Aorta (tissue), 5 donors: Measurements from ENCODE around the gene C12orf57. TPM values are rescaled to one million over a fixed set of nuclear protein-coding genes. Genes with fewer than 3 reads are reported as not detected.

ENCODE experiments used
- ATAC-seq: fragments of 200-7000 bp; cut with Tn5 transposase; one replicate; pipeline ENCODE4 v1.9.1; 2022; ENCODE audit warnings: moderate library complexity; ENCODE audit not compliant: low FRiP score
- DNase-seq, 2 donors: peaks; one replicate each; pipeline ENCODE4 v3.0.0-alpha.2; 2020
- H3K27ac ChIP-seq, 2 donors: one replicate each; pipeline ENCODE4 v1.5.1; 2013; ENCODE audit warnings: low read length in 2 of 2, mild to moderate bottlenecking in 2 of 2, moderate library complexity in 2 of 2, control low read depth in 1 of 2, inconsistent platforms in 1 of 2, low read depth in 1 of 2
- H3K27me3 ChIP-seq, 2 donors: one replicate each; pipeline ENCODE4 v1.6.1; 2013; ENCODE audit warnings: control low read depth in 1 of 2, low read length in 1 of 2, mild to moderate bottlenecking in 1 of 2, moderate library complexity in 1 of 2; ENCODE audit not compliant: insufficient read depth in 2 of 2, control insufficient read depth in 1 of 2
- H3K36me3 ChIP-seq, 2 donors: one replicate each; pipeline ENCODE4 v1.6.1; 2013; ENCODE audit warnings: control low read depth in 1 of 2, low read length in 1 of 2, mild to moderate bottlenecking in 1 of 2; ENCODE audit not compliant: insufficient read depth in 2 of 2, control insufficient read depth in 1 of 2
- H3K4me1 ChIP-seq, 2 donors: one replicate each; pipeline ENCODE4 v1.6.1; 2013; ENCODE audit warnings: low read length in 2 of 2, control low read depth in 1 of 2, mild to moderate bottlenecking in 1 of 2, moderate library complexity in 1 of 2; ENCODE audit not compliant: insufficient read depth in 2 of 2, control insufficient read depth in 1 of 2
- H3K4me3 ChIP-seq, 2 donors: one replicate each; pipeline ENCODE4 v1.5.1; 2013; ENCODE audit warnings: low read length in 2 of 2, control low read depth in 1 of 2, mild to moderate bottlenecking in 1 of 2
- H3K9me3 ChIP-seq: one replicate; pipeline ENCODE4 v1.6.1; 2013; ENCODE audit warnings: mild to moderate bottlenecking, low read length; ENCODE audit not compliant: control insufficient read depth
- WGBS, 2 donors: extraction: QIAGEN DNeasy Blood & Tissue Kit; methylation state at CpG; one replicate each; pipeline ENCODE4 v1.1.7; 2013; 5-methylcytosine and 5-hydroxymethylcytosine counted together
- intact Hi-C, 2 donors: fragments of 100-400 bp; cut with DNase I; formaldehyde crosslinking; loops; one replicate each; pipeline versions ENCODE4 v1.14.2 to v1.15.0; 2022
- polyA plus RNA-seq, 2 donors: library from polyadenylated mRNA; stranded (reverse); fragments of 200-250 nt; gene quantifications; one replicate each; pipeline ENCODE4 v1.2.3, GENCODE V29; 2013
- total RNA-seq, 2 donors: library from RNA; stranded (reverse); fragmentation: NEBNext Ultra II Directional; extraction: Animal tissue kit (Norgen Biotek cat#: 25700); gene quantifications; one replicate each; pipeline ENCODE4 v1.2.1, GENCODE V29; 2021
- donor health status: healthy with polysubstance abuse.
- donor health status: Bipolar disorder and iron deficiency.
- donor health status: DM: no; HTN: no; CAD: no.
- donor health status: DM: no; HTN: no; CAD: no.
- donor health status: DM: yes; HTN: yes; CAD: no.

Gene C12orf57
- total and polyA plus RNA-seq, 4 donors: 197 to 1,017 (median 541) TPM

DNA sequence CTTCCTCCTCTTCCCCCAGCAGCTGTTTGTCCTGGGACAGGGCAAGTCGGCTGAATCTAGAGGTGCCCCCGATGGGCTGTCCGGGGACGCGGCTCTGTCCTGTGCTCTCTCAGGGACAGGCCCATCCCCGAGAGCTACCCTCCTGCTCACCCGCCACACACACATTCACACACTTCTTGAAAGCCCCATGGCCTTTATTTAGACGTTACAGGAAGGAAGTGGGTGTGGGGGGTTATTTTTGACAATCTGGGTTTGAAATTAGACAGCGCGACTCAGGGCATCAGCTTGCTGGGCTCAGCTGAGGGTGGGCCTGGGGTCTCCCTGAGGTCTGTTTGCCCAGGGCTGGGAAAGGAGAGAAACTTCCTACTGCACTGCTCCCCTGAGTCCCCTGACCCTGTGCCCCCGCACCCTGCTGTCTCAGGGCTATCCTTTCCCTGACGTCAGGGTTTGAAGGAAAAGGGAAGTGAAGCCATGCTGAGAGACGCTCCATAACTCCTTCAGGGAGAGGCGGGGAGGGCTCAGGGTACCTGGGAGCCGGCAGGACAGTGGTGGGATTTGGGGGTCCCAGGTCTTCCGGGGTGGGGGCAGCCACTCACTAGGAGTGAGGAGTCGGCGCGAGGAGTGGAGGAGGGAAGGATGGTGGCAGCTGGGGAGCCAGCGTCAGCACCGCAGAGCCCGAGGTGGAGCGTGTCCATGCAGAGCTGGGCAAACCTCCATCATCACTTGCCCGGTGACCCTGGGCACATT, 15.4 kb downstream of the C12orf57 start:
- 64% methylated on average over 24 of the region's 24 CpGs for WGBS, 2 donors
- no peaks in the 10 kb centered on the region for H3K27me3 ChIP-seq
- DNase-seq: peak in 1 of 2 donors; percentile 72
- no peaks in the 10 kb centered on the region for H3K4me1 ChIP-seq
- ATAC-seq: no peak
- no peak overlapping the region for H3K4me3 ChIP-seq
- H3K27ac ChIP-seq: no peak overlapping the region
- intact Hi-C loops: no loop called here
- H3K36me3 ChIP-seq: no peaks in the 10 kb centered on the region
- H3K9me3 ChIP-seq: no peaks in the 10 kb centered on the region

DNA sequence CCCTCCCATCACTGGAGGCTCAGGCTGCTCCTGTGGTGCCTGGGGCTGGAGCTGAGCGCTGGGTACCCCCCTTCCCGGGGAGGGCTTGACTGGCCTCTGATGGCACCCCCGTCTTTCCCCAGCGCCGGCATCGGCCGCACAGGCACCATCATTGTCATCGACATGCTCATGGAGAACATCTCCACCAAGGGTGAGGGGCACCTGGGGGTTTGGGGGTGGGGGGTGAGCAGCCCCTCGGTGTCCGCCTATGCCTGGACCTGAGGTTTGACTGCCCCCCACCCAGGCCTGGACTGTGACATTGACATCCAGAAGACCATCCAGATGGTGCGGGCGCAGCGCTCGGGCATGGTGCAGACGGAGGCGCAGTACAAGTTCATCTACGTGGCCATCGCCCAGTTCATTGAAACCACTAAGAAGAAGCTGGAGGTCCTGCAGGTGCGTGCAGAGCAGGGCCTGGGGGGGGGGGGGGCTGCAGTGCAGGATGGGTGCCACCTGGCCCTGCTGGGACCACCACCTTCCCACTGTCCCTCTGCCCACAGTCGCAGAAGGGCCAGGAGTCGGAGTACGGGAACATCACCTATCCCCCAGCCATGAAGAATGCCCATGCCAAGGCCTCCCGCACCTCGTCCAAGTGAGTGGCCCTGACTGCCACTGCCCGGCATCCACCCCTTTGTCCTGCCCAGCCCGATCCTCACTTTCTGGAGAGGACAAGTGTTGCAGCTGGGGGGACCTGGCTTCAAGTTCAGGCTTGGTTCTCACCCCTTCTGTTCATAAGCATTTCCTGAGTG, 16.2 kb downstream of the C12orf57 start:
- WGBS, 2 donors: 91 to 95% methylated on average over 25 to 26 of the region's 26 CpGs
- Histone ChIP-seq H3K9me3 (no peaks in the 10 kb centered on the region), H3K4me3 (no peak overlapping the region), H3K4me1 (no peaks in the 10 kb centered on the region), H3K27ac (no peak overlapping the region), H3K36me3 (no peaks in the 10 kb centered on the region), H3K27me3 (no peaks in the 10 kb centered on the region)
- ATAC-seq (no peak), DNase-seq (no peak)
- intact Hi-C loops: no loop called here

GRCh38 chr12:6960593-6961277, 16.9 kb downstream of the C12orf57 start:
- no peak overlapping the region for H3K4me3 ChIP-seq
- H3K27me3 ChIP-seq: no peaks in the 10 kb centered on the region
- no peak overlapping the region for H3K27ac ChIP-seq
- WGBS, 2 donors: 82% methylated on average over 13 of the region's 13 CpGs
- DNase-seq (no peak), ATAC-seq (no peak)
- no peaks in the 10 kb centered on the region for H3K36me3 ChIP-seq
- intact Hi-C loops: no loop called here
- no peaks in the 10 kb centered on the region for H3K4me1 ChIP-seq
- H3K9me3 ChIP-seq: no peaks in the 10 kb centered on the region

- intact Hi-C loops: no loop called here
- no peaks in the 10 kb centered on the region for H3K4me1 ChIP-seq
Observed at GRCh38 chr12:6961278-6961694, 17.5 kb downstream of the C12orf57 start.

GRCh38 chr12:6961695-6962284, 18.0 kb downstream of the C12orf57 start:
- WGBS, 2 donors: 19 to 28% methylated on average over 16 of the region's 16 CpGs
- Histone ChIP-seq H3K9me3 (no peaks in the 10 kb centered on the region), H3K4me1 (no peaks in the 10 kb centered on the region), H3K27me3 (no peaks in the 10 kb centered on the region), H3K27ac (no peak overlapping the region), H3K4me3 (no peak overlapping the region), H3K36me3 (peaks cover 0 to 3% of the 10 kb centered on the region in 2 donors)
- ATAC-seq (no peak), DNase-seq (peak in 1 of 2 donors; percentile 87)
- intact Hi-C loops: no loop called here

More at GRCh38 chr12:6961278-6961694, 17.5 kb downstream of the C12orf57 start:
- Histone ChIP-seq H3K36me3 (peaks cover 0 to 1% of the 10 kb centered on the region in 2 donors), H3K27me3 (no peaks in the 10 kb centered on the region), H3K4me3 (no peak overlapping the region), H3K27ac (no peak overlapping the region), H3K9me3 (no peaks in the 10 kb centered on the region)
- DNase-seq: peak in 1 of 2 donors; percentile 87
- WGBS, 2 donors: 53 to 59% methylated on average over 24 of the region's 24 CpGs
- peak; percentile 34 for ATAC-seq

- no peaks in the 10 kb centered on the region for H3K27me3 ChIP-seq
- DNase-seq (peak in 1 of 2 donors; percentile 69), ATAC-seq (no peak)
- 69 to 72% methylated on average over 23 to 25 of the region's 25 CpGs for WGBS, 2 donors
- H3K9me3 ChIP-seq: no peaks in the 10 kb centered on the region
- H3K27ac ChIP-seq: no peak overlapping the region
- no peak overlapping the region for H3K4me3 ChIP-seq
- H3K36me3 ChIP-seq: peaks cover 0 to 6% of the 10 kb centered on the region in 2 donors
- H3K4me1 ChIP-seq: no peaks in the 10 kb centered on the region
- intact Hi-C loops: no loop called here
Observed at GRCh38 chr12:6962285-6963015, 18.6 kb downstream of the C12orf57 start.

DNA sequence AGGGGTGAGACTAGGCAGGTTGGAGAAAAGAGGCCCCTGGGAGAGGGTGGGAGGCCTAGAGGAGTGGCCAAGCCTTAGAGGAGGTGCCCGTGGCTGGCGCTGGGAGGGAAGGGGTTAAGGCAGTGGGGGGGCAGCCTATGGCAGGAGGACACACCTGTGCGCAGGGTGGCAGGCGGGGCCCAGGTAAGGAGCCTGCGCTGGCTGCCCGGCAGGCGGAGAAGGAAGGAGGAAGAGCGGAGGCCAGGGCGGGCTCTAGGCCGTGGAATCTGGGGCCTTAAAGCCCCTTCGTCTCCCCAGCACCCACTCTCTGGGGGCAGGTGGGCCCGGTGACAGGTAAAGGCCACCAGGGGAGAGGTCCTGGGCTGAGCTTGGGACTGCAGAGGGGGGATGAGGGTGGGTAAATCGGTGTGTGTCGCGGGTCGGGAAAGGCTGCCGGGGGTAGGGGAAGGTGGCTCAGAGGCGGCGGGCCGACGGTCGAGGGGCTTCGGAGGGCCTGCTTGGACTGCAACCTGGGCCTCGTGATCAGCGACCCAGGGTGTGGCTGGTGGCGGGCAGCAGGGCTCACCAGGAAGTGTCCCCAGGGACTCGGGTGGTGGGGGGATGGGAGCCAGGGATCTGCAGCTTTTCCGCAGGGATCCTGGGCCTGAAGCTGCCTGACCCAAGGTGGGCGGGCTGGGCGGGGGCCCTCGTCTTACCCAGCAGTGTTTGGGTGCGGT, 19.4 kb downstream of the C12orf57 start:
- DNase-seq: peak in 1 of 2 donors; percentile 75
- H3K27ac ChIP-seq: no peak overlapping the region
- no peaks in the 10 kb centered on the region for H3K9me3 ChIP-seq
- H3K4me1 ChIP-seq: no peaks in the 10 kb centered on the region
- WGBS, 2 donors: 72 to 73% methylated on average over 31 to 32 of the region's 32 CpGs
- ATAC-seq: no peak
- intact Hi-C loops: no loop called here
- H3K4me3 ChIP-seq: no peak overlapping the region
- H3K27me3 ChIP-seq: no peaks in the 10 kb centered on the region
- H3K36me3 ChIP-seq: peaks cover 0 to 6% of the 10 kb centered on the region in 2 donors
